ENCODE measurements around the gene PTPRN2.

DNA sequence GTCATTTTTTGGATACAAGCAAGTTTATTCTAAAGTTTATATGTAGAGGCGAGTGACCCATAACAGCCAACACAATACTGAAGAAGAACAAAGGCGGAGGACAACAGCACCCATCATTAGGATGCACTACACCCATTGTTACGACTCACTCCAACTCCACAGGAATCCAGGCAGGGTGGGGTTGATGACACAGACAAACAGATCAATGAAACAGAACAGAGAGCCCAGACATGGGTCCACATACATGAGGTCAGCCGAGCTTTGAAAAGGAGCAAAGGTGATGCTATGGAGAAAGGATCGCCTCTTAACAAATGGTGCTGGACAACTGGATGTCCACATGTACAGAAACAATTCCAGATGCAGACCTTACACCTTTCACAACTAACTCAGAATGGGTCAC is 426.4 kb downstream of the PTPRN2 start:
- TF ChIP-seq, protein P1, sequence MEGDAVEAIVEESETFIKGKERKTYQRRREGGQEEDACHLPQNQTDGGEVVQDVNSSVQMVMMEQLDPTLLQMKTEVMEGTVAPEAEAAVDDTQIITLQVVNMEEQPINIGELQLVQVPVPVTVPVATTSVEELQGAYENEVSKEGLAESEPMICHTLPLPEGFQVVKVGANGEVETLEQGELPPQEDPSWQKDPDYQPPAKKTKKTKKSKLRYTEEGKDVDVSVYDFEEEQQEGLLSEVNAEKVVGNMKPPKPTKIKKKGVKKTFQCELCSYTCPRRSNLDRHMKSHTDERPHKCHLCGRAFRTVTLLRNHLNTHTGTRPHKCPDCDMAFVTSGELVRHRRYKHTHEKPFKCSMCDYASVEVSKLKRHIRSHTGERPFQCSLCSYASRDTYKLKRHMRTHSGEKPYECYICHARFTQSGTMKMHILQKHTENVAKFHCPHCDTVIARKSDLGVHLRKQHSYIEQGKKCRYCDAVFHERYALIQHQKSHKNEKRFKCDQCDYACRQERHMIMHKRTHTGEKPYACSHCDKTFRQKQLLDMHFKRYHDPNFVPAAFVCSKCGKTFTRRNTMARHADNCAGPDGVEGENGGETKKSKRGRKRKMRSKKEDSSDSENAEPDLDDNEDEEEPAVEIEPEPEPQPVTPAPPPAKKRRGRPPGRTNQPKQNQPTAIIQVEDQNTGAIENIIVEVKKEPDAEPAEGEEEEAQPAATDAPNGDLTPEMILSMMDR (IDR thresholded peaks at IDR 0.05) = no peak
- no peak for TF ChIP-seq ZFX (IDR thresholded peaks at IDR 0.05; ENCODE audit: borderline replicate concordance)
